Endometrial microvascular endothelial cells (primary cell): Measurements from ENCODE around the gene OTOP3. TPM values are rescaled to one million over a fixed set of nuclear protein-coding genes. Genes with fewer than 3 reads are reported as not detected.
"Not testable (repeated sequence)": the region's sequence is repeated elsewhere in the genome, so short reads cannot be mapped to it uniquely, and the experiment has no call there.

ENCODE experiments used
- in situ Hi-C: cut with HindIII; loops from 2 replicates; pipeline ENCODE4 v1.10.0; 2017; ENCODE audit warnings: low sequenced_read_pairs, low pct_unique_long_range_greater_than_20kb; ENCODE audit errors: inconsistent ontology term
- total RNA-seq: library from RNA; depleted of rRNA; stranded (reverse); fragments of >200 nt; gene quantifications from one replicate; pipeline ENCODE4 v1.2.3, GENCODE V29; 2015; ENCODE audit errors: inconsistent ontology term

OTOP3 gene
- total RNA-seq, 1 donor from 2014 or later = not detected

- in situ Hi-C loops = no loop called here
Measured at GRCh38 chr17:74977802-74978201, 42.1 kb downstream of the OTOP3 start.

GRCh38 chr17:74978240-74978639 is 42.5 kb downstream of the OTOP3 start:
- in situ Hi-C loops = no loop called here

GRCh38 chr17:74979408-74980146 is 43.9 kb downstream of the OTOP3 start:
- in situ Hi-C loops = no loop called here

GRCh38 chr17:74981318-74981978 is 45.8 kb downstream of the OTOP3 start:
- in situ Hi-C loops = no loop called here

- in situ Hi-C loops = no loop called here
Measured at GRCh38 chr17:74981979-74982662, 46.4 kb downstream of the OTOP3 start.

- in situ Hi-C loops = not testable (repeated sequence)
Measured at GRCh38 chr17:74982663-74983313, 47.1 kb downstream of the OTOP3 start.

GRCh38 chr17:74986206-74986576 is 50.5 kb downstream of the OTOP3 start:
- in situ Hi-C loops = no loop called here

GRCh38 chr17:74987418-74987908 is 51.8 kb downstream of the OTOP3 start, which contains the start of gene CDR2L:
Gene CDR2L (plus strand): TSS chr17:74987632. CDS start chr17:74988044, 412 bp downstream.
- in situ Hi-C loops = no loop called here

GRCh38 chr17:74987909-74988711 is 52.4 kb downstream of the OTOP3 start:
- in situ Hi-C loops = no loop called here

GRCh38 chr17:74990581-74991105 is 54.9 kb downstream of the OTOP3 start:
- in situ Hi-C loops = no loop called here

- in situ Hi-C loops = no loop called here
Measured at GRCh38 chr17:74992223-74992622, 56.5 kb downstream of the OTOP3 start.

GRCh38 chr17:74994440-74994839 is 58.7 kb downstream of the OTOP3 start:
- in situ Hi-C loops = no loop called here

GRCh38 chr17:74995847-74996246 is 60.1 kb downstream of the OTOP3 start:
- in situ Hi-C loops = no loop called here

- in situ Hi-C loops = no loop called here
Measured at GRCh38 chr17:74998783-74999182, 63.1 kb downstream of the OTOP3 start.

- in situ Hi-C loops = no loop called here
Measured at GRCh38 chr17:74999523-74999922, 63.8 kb downstream of the OTOP3 start.
